Type B pancreatic cell (in vitro differentiated cells): ENCODE data around the gene SLC14A1. TPM values are rescaled to one million over a fixed set of nuclear protein-coding genes. Genes with fewer than 3 reads are reported as not detected.
A peak's percentile ranks its signal among the peaks of the same experiment; 100 is the strongest.

ENCODE experiments used
- DNase-seq: peaks from one replicate; pipeline ENCODE4 v3.0.0; 2021; ENCODE audit warnings: mixed read lengths; ENCODE audit not compliant: unreplicated experiment; ENCODE audit errors: extremely low spot score
- H3K27ac Mint-ChIP-seq: 2 replicates; pipeline ENCODE4 v1.8.0; 2021; ENCODE audit warnings: mild to moderate bottlenecking, mixed read lengths
- H3K27me3 Mint-ChIP-seq: 2 replicates; pipeline ENCODE4 v1.8.0; 2021; ENCODE audit warnings: mixed read lengths
- H3K36me3 Mint-ChIP-seq: 2 replicates; pipeline ENCODE4 v1.8.0; 2021; ENCODE audit warnings: mixed read lengths
- H3K4me1 Mint-ChIP-seq: one replicate; pipeline ENCODE4 v1.8.0; 2021; ENCODE audit warnings: mixed read lengths; ENCODE audit not compliant: unreplicated experiment
- H3K4me3 Mint-ChIP-seq: 2 replicates; pipeline ENCODE4 v1.8.0; 2021; ENCODE audit warnings: mild to moderate bottlenecking, mixed read lengths
- H3K9me3 Mint-ChIP-seq: 2 replicates; pipeline ENCODE4 v1.8.0; 2021; ENCODE audit warnings: mixed read lengths
- CTCF ChIP-seq: fragments of 200-600 bp; sonication (generic); conservative IDR thresholded peaks from 2 replicates; pipeline ENCODE4 v1.5.0; 2021; ENCODE audit warnings: antibody characterized with exemption, mild to moderate bottlenecking
- total RNA-seq: library from RNA; stranded (reverse); gene quantifications from 2 replicates; pipeline ENCODE4 v1.2.1, GENCODE V29; 2021; ENCODE audit warnings: low replicate concordance

The SLC14A1 gene
- total RNA-seq, 1 donor from 2014 or later, result 2.4 TPM

- Mint-ChIP-seq H3K36me3 (peaks cover 2% of the 10 kb centered on the region), H3K27ac (no peak overlapping the region), H3K9me3 (no peaks in the 10 kb centered on the region), H3K27me3 (peaks cover 7% of the 10 kb centered on the region), H3K4me3 (no peak overlapping the region), H3K4me1 (peaks cover 21% of the 10 kb centered on the region)
- no peak for TF ChIP-seq CTCF
- DNase-seq, result peak; percentile 27
These were observed 35.1 kb upstream of the SLC14A1 start for GRCh38 chr18:45688833-45689232.

- Mint-ChIP-seq H3K27me3 (peaks cover 7% of the 10 kb centered on the region), H3K9me3 (no peaks in the 10 kb centered on the region), H3K4me1 (peaks cover 21% of the 10 kb centered on the region), H3K4me3 (no peak overlapping the region), H3K27ac (no peak overlapping the region), H3K36me3 (peaks cover 4% of the 10 kb centered on the region)
- no peak for TF ChIP-seq CTCF
- peak; percentile 40 for DNase-seq
These were observed 34.6 kb upstream of the SLC14A1 start for GRCh38 chr18:45689396-45689795.

GRCh38 chr18:45690975-45691815, 32.8 kb upstream of the SLC14A1 start:
- peaks cover 4% of the 10 kb centered on the region for H3K36me3 Mint-ChIP-seq

GRCh38 chr18:45691816-45692179, 32.2 kb upstream of the SLC14A1 start:
- H3K27me3 Mint-ChIP-seq, result peaks cover 15% of the 10 kb centered on the region

More at GRCh38 chr18:45690975-45691815, 32.8 kb upstream of the SLC14A1 start:
- no peaks in the 10 kb centered on the region for H3K9me3 Mint-ChIP-seq
- H3K27me3 Mint-ChIP-seq, result peaks cover 11% of the 10 kb centered on the region
- H3K27ac Mint-ChIP-seq, result no peak overlapping the region
- peak; percentile 83 for DNase-seq
- TF ChIP-seq CTCF, result peak; percentile 91
- no peak overlapping the region for H3K4me3 Mint-ChIP-seq
- H3K4me1 Mint-ChIP-seq, result peaks cover 21% of the 10 kb centered on the region

GRCh38 chr18:45702708-45703265, 21.2 kb upstream of the SLC14A1 start:
- DNase-seq, result no peak
- Mint-ChIP-seq H3K27me3 (peaks cover 9% of the 10 kb centered on the region), H3K4me1 (no peaks in the 10 kb centered on the region), H3K4me3 (no peak overlapping the region), H3K36me3 (no peaks in the 10 kb centered on the region), H3K9me3 (peaks cover 12% of the 10 kb centered on the region), H3K27ac (no peak overlapping the region)
- no peak for TF ChIP-seq CTCF

More at GRCh38 chr18:45691816-45692179, 32.2 kb upstream of the SLC14A1 start:
- H3K9me3 Mint-ChIP-seq, result no peaks in the 10 kb centered on the region
- DNase-seq, result peak; percentile 52
- H3K4me1 Mint-ChIP-seq, result peaks cover 20% of the 10 kb centered on the region
- peaks cover 4% of the 10 kb centered on the region for H3K36me3 Mint-ChIP-seq
- no peak overlapping the region for H3K4me3 Mint-ChIP-seq
- H3K27ac Mint-ChIP-seq, result no peak overlapping the region
- TF ChIP-seq CTCF, result no peak
